ENCODE data around the gene CD59.
A peak's percentile ranks its signal among the peaks of the same experiment; 100 is the strongest.
"Not testable (repeated sequence)": the region's sequence is repeated elsewhere in the genome, so short reads cannot be mapped to it uniquely, and the experiment has no call there.

Gene CD59

DNA sequence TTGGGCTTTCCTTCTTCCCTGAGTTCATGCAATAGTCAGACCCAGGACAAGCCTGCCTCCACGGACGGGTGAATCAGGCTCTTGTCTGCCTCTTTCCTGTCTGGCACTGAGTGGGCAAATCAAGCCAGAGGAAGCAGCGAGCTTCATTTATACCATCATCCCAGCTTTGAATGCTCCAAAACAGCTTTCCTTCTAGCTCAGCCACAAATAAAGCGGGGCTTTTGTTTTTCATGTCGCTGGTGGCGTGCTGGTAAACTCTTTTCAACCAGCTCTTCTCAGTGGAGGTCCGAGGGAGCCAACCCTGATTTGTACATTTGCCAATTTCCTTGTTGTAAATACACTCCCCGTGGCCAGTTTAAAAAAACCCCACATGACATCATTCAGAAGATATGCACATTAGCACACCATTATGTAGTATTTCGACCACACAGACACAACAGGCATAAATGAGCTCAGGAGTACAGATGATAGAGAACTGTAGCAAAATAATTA, 44.2 kb downstream of the CD59 start:
- peak; percentile 97 for DNase-seq

GRCh38 chr11:33691066-33691864, 45.0 kb downstream of the CD59 start:
- no peak for DNase-seq

DNA sequence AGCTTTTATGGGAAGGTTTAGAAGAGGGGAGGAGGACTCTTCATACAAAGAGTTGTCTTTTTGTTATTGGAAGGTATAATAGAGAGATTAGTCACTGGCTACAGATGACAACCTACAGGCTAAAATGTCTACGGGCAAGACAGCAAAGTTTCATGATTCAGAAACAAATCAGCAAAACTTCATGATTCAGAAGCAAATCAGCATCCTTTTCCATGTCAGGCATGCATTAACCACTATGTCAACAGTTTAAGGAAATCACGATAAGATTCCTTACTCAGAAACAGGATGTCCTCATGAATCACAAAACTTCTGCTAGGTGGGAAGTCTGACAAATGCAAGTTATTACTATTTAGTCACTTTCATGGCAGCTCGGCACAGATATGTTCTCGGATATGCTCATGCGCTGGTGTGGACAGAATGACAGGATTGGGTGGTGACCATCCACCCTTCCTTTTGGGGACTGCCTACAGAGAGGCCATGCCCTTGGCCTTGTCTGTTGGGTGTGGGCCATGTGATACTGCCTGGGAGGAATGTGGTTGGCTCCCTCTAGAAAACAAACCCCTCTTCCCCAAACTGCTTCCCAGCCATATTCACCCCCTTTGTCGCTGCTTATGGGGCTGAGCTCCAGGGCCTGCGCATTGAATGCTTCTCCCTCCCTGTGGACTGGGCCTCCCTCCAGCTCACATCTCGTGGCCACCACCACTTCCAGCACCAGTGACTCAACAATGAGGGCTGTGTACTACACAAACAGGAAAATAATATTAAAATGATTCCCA, 45.7 kb downstream of the CD59 start:
- peak; percentile 99 for DNase-seq

DNA sequence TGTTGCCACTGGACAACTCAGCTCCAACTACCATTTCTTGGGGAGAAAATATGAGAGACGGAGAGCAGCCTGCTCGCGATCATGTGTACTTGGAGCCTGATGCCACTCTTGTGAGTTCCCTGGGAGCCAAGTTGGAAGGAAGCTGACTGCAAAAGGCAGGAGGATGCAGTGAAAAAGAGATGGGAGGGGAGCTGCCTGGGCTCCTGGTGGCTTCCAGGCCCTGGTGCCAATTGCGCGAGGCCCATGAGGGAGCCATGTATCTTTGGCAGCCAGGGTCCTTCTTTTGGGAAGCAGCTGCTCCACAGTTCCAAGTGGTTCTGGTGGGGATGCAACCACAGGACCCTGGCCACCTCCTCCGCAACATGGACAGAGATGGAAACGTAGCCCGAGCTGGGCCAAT, 46.7 kb downstream of the CD59 start:
- no peak for DNase-seq

- no peak for DNase-seq
Observed at GRCh38 chr11:33689085-33689484, 47.1 kb downstream of the CD59 start.

- DNase-seq = peak; percentile 76
Observed at GRCh38 chr11:33687733-33688479, 48.3 kb downstream of the CD59 start.

DNA sequence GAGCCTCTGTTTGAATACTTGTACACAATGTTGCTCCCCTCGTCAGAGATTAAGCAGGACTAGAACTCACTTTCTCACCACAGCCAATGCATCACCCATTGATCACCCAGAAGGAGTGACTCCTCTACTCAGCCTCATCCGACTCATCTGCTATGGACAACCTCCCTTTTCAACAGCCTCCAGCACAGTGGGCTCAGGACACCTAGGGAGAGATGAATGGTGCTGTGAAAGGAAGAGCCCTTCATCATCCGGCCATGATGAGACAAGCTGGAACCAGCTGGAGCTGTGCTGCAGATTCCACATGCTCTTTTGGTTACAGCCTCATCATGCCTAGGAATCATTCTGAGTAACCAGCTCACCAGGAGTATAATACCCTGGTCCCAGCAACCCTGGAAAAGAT, 51.1 kb downstream of the CD59 start:
- DNase-seq = peak; percentile 57

- DNase-seq = no peak
Observed at GRCh38 chr11:33684003-33684706, 52.1 kb downstream of the CD59 start.

- DNase-seq = no peak
Observed at GRCh38 chr11:33682446-33682845, 53.8 kb downstream of the CD59 start.

- no peak for DNase-seq
Observed at GRCh38 chr11:33682019-33682418, 54.2 kb downstream of the CD59 start.

DNA sequence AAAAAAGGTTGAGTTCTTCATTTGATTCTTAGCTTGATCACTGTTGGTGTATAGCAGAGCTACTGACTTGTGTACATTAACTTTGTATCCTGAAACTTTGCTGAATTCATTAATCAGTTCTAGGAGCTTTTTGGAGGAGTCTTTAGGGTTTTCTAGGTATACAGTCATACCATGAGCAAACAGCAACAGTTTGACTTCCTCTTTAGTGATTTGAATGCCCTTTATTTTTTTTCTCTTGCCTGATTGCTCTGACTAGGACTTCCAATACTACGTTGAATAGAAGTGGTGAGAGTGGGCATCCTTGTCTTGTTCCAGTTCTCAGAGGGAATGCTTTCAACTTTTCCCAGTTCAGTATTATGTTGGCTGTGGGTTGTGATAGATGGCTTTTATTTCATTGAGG, 57.6 kb downstream of the CD59 start:
- DNase-seq = not testable (repeated sequence)

DNA sequence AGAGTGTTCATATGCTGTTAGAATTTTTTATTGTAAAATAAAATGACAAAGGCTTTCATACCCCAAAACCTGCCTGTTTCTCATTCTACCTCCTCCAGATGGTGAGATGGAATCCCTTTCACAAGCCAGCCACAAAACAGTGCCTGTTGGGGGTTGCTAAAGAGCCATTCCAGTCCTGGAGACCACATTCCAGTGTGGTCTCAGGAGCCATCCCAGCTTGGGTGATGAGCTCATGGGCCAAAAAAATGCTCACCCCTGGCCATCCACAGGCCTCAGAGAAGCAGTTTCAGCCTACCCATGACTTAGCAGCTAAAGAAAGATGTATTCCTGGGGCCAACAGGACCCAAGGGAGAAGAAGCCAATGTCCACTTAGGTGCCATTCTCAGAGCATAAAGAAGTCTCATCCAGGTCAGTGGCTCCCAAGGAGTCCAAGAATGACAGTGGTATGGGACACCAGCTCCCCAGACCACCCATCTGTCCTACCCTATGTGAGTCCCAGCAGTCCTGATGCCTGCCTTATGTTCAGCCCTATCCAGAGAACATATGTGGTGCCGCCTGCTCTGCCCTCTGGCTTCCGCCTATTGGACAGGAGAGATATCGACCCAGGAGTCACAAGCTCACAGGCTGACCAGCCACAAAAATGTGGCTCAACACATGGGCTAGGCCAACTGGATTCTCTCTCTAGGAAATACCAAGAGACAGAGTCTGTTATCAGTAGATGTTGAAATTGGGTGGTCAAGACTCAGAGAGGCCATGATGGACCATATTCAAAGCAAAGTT, 62.0 kb downstream of the CD59 start:
- peak; percentile 90 for DNase-seq

- DNase-seq = no peak
Observed at GRCh38 chr11:33672273-33672672, 64.0 kb downstream of the CD59 start.

- peak; percentile 75 for DNase-seq
Observed at GRCh38 chr11:33670250-33671011, 65.8 kb downstream of the CD59 start.

- DNase-seq = no peak
Observed at GRCh38 chr11:33669598-33670249, 66.5 kb downstream of the CD59 start.

GRCh38 chr11:33668951-33669596, 67.1 kb downstream of the CD59 start:
- no peak for DNase-seq

GRCh38 chr11:33668468-33668825, 67.8 kb downstream of the CD59 start:
- DNase-seq = no peak

GRCh38 chr11:33667819-33668467, 68.3 kb downstream of the CD59 start:
- DNase-seq = no peak

- no peak for DNase-seq
Observed at GRCh38 chr11:33665350-33666106, 70.7 kb downstream of the CD59 start.

Measured in fibroblast of skin of right quadriceps (primary cell).